ENCODE data around the gene KCNH4.
"Not testable (repeated sequence)": the region's sequence is repeated elsewhere in the genome, so short reads cannot be mapped to it uniquely, and the experiment has no call there.

Gene KCNH4

DNA sequence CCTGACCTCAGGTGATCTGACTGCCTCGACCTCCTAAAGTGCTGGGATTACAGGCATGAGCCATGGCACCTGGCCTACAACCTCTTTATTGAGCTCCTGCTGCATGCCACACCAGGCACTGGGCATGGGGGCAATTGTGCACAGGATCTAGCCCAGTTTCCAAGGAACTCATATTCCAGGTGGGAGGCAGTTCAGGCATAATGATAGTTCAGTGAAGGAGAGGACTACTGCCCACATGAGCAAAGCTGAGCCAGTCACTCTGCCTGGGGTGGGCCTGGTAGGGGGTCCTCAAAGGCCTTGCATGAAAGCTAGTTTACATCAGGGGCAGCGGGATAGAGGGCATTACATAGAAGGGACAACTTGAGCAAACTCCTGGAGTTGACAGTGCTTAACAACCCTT lies 6.9 kb upstream of the KCNH4 start:
- no peaks in the 10 kb centered on the region for H3K27me3 ChIP-seq (ENCODE audit: control insufficient read depth, insufficient read depth, low read length)
- no peak overlapping the region for H3K27ac ChIP-seq
- TF ChIP-seq, protein P1, sequence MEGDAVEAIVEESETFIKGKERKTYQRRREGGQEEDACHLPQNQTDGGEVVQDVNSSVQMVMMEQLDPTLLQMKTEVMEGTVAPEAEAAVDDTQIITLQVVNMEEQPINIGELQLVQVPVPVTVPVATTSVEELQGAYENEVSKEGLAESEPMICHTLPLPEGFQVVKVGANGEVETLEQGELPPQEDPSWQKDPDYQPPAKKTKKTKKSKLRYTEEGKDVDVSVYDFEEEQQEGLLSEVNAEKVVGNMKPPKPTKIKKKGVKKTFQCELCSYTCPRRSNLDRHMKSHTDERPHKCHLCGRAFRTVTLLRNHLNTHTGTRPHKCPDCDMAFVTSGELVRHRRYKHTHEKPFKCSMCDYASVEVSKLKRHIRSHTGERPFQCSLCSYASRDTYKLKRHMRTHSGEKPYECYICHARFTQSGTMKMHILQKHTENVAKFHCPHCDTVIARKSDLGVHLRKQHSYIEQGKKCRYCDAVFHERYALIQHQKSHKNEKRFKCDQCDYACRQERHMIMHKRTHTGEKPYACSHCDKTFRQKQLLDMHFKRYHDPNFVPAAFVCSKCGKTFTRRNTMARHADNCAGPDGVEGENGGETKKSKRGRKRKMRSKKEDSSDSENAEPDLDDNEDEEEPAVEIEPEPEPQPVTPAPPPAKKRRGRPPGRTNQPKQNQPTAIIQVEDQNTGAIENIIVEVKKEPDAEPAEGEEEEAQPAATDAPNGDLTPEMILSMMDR (IDR thresholded peaks at IDR 0.05): no peak
- H3K4me2 ChIP-seq (ENCODE audit: low read length): no peak overlapping the region
- H3K4me1 ChIP-seq: peaks cover 14% of the 10 kb centered on the region
- H2AFZ ChIP-seq: no peak overlapping the region
- H3K79me2 ChIP-seq: no peaks in the 10 kb centered on the region
- H3K4me3 ChIP-seq (ENCODE audit: low read depth, low read length): no peak overlapping the region
- no peaks in the 10 kb centered on the region for H3K9me3 ChIP-seq (ENCODE audit: control insufficient read depth, low read length)
- no peak overlapping the region for H3K9ac ChIP-seq
- no peaks in the 10 kb centered on the region for H3K36me3 ChIP-seq (ENCODE audit: control insufficient read depth, insufficient read depth, low read length)

DNA sequence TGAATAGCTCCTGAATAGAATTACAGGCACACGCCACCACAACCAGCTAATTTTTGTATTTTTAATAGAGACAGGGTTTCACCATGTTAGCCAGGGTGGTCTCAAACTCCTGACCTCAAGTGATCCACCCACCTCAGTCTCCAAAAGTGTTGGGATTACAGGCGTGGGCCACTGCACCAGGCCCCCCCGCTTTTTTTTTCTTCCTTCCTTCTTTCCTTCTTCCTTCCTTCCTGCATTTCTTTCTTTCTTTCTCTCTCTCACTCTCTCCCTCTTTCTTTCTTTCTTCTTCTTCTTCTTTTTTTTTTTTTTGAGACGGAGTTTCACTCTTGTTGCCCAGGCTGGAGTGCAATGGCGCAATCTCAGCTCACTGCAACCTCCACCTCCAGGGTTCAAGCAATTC lies 5.2 kb upstream of the KCNH4 start:
- H3K27me3 ChIP-seq (ENCODE audit: control insufficient read depth, insufficient read depth, low read length); H3K9ac ChIP-seq; H3K4me3 ChIP-seq (ENCODE audit: low read depth, low read length); H3K27ac ChIP-seq; H3K79me2 ChIP-seq; H2AFZ ChIP-seq; H3K4me2 ChIP-seq (ENCODE audit: low read length); H3K9me3 ChIP-seq (ENCODE audit: control insufficient read depth, low read length); H3K36me3 ChIP-seq (ENCODE audit: control insufficient read depth, insufficient read depth, low read length): not testable (repeated sequence)
- peaks cover 16% of the 10 kb centered on the region for H3K4me1 ChIP-seq

DNA sequence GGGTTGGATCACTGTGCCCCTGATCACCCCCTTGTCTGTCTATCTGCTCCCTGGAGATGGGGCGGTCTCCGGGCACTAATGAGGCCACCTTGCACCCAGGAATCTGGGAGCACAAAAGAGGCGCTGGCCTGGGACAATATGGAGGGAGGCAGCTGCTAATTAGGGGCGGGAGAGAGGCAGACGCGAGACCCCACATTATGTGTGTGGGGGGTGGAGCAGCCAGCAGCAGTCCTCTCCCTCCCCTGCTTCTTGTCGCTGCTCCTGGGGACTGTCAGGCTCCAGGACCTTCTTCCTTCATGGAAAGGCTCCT lies 4.6 kb upstream of the KCNH4 start:
- no peaks in the 10 kb centered on the region for H3K36me3 ChIP-seq (ENCODE audit: control insufficient read depth, insufficient read depth, low read length)

DNA sequence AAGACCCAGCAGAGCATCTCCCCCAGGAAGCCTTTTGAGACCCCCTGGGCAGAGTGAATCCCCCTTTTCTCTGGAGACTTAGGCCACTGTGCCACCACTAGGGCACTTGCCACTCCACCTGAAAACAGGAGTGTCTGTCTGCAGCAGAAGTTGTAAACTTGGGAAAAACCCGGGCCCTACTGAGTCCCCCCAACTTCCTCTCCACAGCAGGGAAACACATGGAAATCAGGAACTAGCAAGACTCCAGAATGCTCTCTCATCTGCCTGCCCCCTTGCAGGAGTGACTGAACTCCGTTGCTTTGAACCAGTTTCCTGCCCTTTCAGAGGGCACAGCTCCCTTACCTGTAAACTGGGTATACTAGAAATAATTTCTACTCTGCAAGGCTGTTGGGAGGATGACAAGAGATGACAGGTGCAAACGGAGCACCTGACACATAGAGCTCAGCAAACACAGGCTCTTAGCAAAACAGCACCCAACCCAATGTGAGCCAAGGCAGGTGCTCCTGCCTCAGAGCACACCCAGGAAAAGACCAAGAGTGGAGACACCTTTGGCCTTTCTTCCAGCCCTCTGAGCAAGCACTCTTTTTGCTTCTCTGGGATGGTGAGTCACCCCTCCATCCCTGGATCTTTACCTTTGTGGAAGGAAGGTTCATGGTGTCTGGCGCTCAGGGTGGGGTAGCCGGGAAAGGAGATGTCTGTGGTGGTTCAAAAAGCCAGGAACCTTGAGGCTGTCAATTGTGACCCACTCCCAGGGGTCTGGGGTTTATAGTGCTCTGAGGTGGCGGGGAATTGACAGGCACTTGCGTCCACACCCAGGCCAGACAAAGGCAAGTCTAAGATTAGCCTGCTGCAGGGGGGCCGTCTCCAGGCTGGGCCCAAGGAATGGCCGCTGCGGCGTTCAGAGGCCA lies 4.0 kb upstream of the KCNH4 start, which contains the start of gene HCRT:
Gene HCRT (minus strand): TSS at position 740 of the 908 bp plus-strand sequence. CDS start 87 bp downstream, at position 653.
- Histone ChIP-seq H3K4me1 (peaks cover 24% of the 10 kb centered on the region), H3K27ac (no peak within 1 kb of the TSS), H3K4me3 (ENCODE audit: low read depth, low read length) (no peak within 1 kb of the TSS), H2AFZ (peak within 1 kb of the TSS; percentile 99), H3K9me3 (ENCODE audit: control insufficient read depth, low read length) (no peaks in the 10 kb centered on the region), H3K9ac (no peak within 1 kb of the TSS), H3K79me2 (no peaks in the 10 kb centered on the region), H3K4me2 (ENCODE audit: low read length) (peak within 1 kb of the TSS; percentile 72), H3K36me3 (ENCODE audit: control insufficient read depth, insufficient read depth, low read length) (no peaks in the 10 kb centered on the region), H3K27me3 (ENCODE audit: control insufficient read depth, insufficient read depth, low read length) (peaks cover 6% of the 10 kb centered on the region)
- TF ChIP-seq, protein P1 (IDR thresholded peaks at IDR 0.05): no peak

More for the DNA sequence above, 4.6 kb upstream of the KCNH4 start:
- Histone ChIP-seq H3K4me2 (ENCODE audit: low read length) (no peak overlapping the region), H3K9ac (no peak overlapping the region), H3K9me3 (ENCODE audit: control insufficient read depth, low read length) (no peaks in the 10 kb centered on the region), H3K27me3 (ENCODE audit: control insufficient read depth, insufficient read depth, low read length) (peaks cover 6% of the 10 kb centered on the region), H3K27ac (no peak overlapping the region), H3K4me3 (ENCODE audit: low read depth, low read length) (no peak overlapping the region), H3K79me2 (no peaks in the 10 kb centered on the region), H2AFZ (no peak overlapping the region), H3K4me1 (peaks cover 21% of the 10 kb centered on the region)
- TF ChIP-seq, protein P1 (IDR thresholded peaks at IDR 0.05): no peak

DNA sequence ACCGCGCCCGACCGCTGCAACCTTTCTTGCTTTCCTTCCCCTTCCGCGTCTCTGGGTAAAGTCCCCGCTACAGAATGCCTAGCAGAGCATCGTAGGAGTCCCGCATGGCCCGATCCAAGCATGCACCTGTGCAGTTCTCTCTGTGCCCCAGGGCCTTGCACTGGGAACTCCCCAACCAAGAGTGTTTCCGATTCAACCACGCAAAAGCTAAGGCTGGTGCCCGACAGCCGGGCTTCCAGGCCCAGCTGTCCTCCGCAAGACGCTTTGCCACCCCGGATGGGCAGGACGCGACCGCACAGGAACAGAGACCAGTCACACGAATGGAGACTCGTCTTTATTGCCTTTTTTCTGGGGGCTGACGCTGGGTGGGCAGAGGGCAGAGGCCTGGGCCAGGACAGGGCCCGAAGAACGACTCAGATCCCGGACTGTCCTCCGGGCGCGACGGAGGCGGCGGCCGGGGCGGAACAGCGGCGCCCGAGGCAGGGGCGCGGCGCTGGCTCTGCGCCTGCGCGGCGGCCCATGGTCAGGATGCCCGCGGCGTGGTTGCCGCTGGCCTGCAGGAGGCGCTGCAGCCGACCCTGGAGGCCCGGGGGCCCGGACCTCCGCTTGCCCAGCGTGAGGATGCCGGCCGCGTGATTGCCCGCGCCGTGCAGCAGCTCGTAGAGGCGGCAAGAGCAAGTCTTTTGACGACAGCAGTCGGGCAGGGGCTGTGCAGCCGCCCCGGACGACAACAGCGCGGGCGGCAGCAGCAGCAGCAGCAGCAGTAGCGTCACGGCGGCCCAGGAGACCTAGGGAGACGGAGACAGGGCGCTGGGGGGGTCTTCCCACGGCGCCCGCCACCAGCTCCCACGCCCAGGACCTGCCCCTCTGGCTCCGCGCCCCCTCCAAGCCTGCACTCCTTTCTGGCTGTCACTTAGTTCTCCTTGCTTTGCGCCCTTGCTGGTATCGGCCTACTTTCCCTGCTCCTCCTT lies 3.1 kb upstream of the KCNH4 start:
- peak overlapping the region; percentile 41 for H3K9ac ChIP-seq
- no peaks in the 10 kb centered on the region for H3K9me3 ChIP-seq (ENCODE audit: control insufficient read depth, low read length)
- H3K79me2 ChIP-seq: no peaks in the 10 kb centered on the region
- peaks cover 6% of the 10 kb centered on the region for H3K27me3 ChIP-seq (ENCODE audit: control insufficient read depth, insufficient read depth, low read length)
- H2AFZ ChIP-seq: peak overlapping the region; percentile 99
- TF ChIP-seq, protein P1 (IDR thresholded peaks at IDR 0.05): peak; percentile 76
- peak overlapping the region; percentile 72 for H3K4me2 ChIP-seq (ENCODE audit: low read length)
- H3K27ac ChIP-seq: peak overlapping the region; percentile 53
- peak overlapping the region; percentile 64 for H3K4me3 ChIP-seq (ENCODE audit: low read depth, low read length)
- H3K4me1 ChIP-seq: peaks cover 24% of the 10 kb centered on the region
- H3K36me3 ChIP-seq (ENCODE audit: control insufficient read depth, insufficient read depth, low read length): no peaks in the 10 kb centered on the region
